Parathyroid adenoma (tissue), 2 donors: ENCODE data around the gene RNU6-1.

ENCODE experiments used
- H2AFZ ChIP-seq: fragments of 300-600 bp; sonication (generic); one replicate; pipeline ENCODE4 v1.7.0; 2017; ENCODE audit warnings: antibody characterized with exemption, mild to moderate bottlenecking
- H3K27ac ChIP-seq: fragments of 300-600 bp; sonication (generic); one replicate; pipeline ENCODE4 v1.7.0; 2017
- H3K27me3 ChIP-seq: fragments of 300-600 bp; sonication (generic); one replicate; pipeline ENCODE4 v1.7.0; 2017; ENCODE audit warnings: low read length; ENCODE audit not compliant: control insufficient read depth, insufficient read depth
- H3K36me3 ChIP-seq: fragments of 300-600 bp; sonication (generic); one replicate; pipeline ENCODE4 v1.7.0; 2017; ENCODE audit warnings: low read length; ENCODE audit not compliant: control insufficient read depth, insufficient read depth
- H3K4me1 ChIP-seq: fragments of 300-600 bp; sonication (generic); one replicate; pipeline ENCODE4 v1.7.0; 2017; ENCODE audit warnings: control low read depth
- H3K4me2 ChIP-seq: fragments of 300-600 bp; sonication (generic); one replicate; pipeline ENCODE4 v1.7.0; 2017; ENCODE audit warnings: low read length
- H3K4me3 ChIP-seq: fragments of 300-600 bp; sonication (generic); one replicate; pipeline ENCODE4 v1.7.0; 2017; ENCODE audit warnings: low read depth, low read length
- H3K79me2 ChIP-seq: fragments of 300-600 bp; sonication (generic); one replicate; pipeline ENCODE4 v1.7.0; 2017; ENCODE audit warnings: control low read depth
- H3K9ac ChIP-seq: fragments of 300-600 bp; sonication (generic); one replicate; pipeline ENCODE4 v1.7.0; 2017; ENCODE audit warnings: mild to moderate bottlenecking
- H3K9me3 ChIP-seq: fragments of 300-600 bp; sonication (generic); one replicate; pipeline ENCODE4 v1.7.0; 2017; ENCODE audit warnings: low read length; ENCODE audit not compliant: control insufficient read depth
- TF ChIP-seq, protein P1 (sequence below): fragments of 300-600 bp; sonication (generic); IDR thresholded peaks from one replicate; pipeline ENCODE4 v1.7.0; 2017; ENCODE audit warnings: antibody characterized with exemption, mild to moderate bottlenecking
- donor health status: primary hyperparathyroidism.

Gene RNU6-1

DNA sequence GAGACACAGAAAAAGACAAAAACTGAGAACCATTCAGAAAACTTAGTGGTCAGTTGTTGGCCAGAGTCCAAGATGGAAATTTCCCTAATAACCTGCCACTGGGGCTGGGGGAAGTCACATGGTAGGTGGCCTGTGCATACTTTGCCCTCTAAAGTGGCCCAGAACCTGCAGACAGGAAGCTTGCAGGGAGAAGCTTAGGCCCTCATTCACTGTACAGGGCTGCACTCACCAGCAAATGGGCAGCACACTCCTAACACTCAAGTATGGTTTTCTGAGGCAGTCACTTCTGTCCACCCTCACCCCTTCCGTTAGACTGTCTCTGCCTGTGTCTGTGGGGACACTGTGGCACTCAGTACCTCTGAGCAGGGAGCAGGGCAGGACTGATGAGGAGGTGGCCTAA lies 14.5 kb upstream of the RNU6-1 start:
- Histone ChIP-seq H3K4me1 (no peaks in the 10 kb centered on the region), H2AFZ (no peak overlapping the region), H3K27ac (no peak overlapping the region), H3K9me3 (no peaks in the 10 kb centered on the region), H3K36me3 (no peaks in the 10 kb centered on the region), H3K79me2 (no peaks in the 10 kb centered on the region), H3K4me2 (no peak overlapping the region), H3K9ac (no peak overlapping the region), H3K4me3 (no peak overlapping the region), H3K27me3 (no peaks in the 10 kb centered on the region)
- TF ChIP-seq, protein P1, sequence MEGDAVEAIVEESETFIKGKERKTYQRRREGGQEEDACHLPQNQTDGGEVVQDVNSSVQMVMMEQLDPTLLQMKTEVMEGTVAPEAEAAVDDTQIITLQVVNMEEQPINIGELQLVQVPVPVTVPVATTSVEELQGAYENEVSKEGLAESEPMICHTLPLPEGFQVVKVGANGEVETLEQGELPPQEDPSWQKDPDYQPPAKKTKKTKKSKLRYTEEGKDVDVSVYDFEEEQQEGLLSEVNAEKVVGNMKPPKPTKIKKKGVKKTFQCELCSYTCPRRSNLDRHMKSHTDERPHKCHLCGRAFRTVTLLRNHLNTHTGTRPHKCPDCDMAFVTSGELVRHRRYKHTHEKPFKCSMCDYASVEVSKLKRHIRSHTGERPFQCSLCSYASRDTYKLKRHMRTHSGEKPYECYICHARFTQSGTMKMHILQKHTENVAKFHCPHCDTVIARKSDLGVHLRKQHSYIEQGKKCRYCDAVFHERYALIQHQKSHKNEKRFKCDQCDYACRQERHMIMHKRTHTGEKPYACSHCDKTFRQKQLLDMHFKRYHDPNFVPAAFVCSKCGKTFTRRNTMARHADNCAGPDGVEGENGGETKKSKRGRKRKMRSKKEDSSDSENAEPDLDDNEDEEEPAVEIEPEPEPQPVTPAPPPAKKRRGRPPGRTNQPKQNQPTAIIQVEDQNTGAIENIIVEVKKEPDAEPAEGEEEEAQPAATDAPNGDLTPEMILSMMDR: no peak

DNA sequence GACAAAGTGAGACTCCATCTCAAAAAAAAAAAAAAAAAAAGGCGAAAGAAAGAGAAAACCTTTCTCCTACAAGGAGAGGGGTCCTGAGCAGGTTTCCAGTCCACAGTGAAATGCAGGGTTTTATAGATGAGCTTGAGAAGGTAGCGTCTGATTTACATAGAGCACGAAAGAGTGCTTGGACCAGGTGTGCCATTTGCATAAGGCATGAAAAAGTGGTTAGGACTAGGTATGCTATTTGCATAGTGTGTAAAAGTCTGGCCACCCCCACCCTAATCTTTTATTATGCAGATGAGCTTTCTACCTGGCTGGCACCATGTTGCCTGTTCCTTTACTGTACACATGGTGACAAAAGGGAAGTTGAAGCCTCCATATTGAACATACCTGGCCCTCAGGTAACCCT lies 13.6 kb upstream of the RNU6-1 start:
- H3K27ac ChIP-seq: no peak overlapping the region
- no peaks in the 10 kb centered on the region for H3K27me3 ChIP-seq
- H3K4me3 ChIP-seq: no peak overlapping the region
- no peaks in the 10 kb centered on the region for H3K36me3 ChIP-seq
- no peaks in the 10 kb centered on the region for H3K79me2 ChIP-seq
- H3K9me3 ChIP-seq: no peaks in the 10 kb centered on the region
- no peaks in the 10 kb centered on the region for H3K4me1 ChIP-seq
- no peak overlapping the region for H2AFZ ChIP-seq
- no peak overlapping the region for H3K9ac ChIP-seq
- TF ChIP-seq, protein P1: no peak
- H3K4me2 ChIP-seq: no peak overlapping the region

DNA sequence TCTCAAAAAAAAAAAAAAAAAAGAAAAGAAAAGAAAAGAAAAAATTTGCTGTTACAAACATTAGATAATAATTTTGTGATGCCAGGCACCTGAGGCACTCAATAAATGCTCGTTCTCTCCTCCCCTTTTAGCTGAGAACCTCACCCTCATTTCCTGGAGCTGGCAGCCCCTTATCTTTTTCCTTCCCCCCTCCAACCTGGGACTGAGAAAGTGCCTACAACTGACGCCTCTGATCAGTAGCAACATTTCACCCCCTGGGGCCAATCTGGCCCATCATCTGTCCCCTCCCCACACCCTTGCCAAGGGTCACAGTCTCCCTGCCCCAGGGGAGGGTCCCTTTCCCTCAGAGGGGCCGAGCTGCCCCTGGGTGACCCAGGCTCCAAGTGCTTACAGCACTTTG lies 12.6 kb upstream of the RNU6-1 start:
- Histone ChIP-seq H3K79me2 (no peaks in the 10 kb centered on the region), H3K4me2 (no peak overlapping the region), H3K9ac (no peak overlapping the region), H3K36me3 (no peaks in the 10 kb centered on the region), H3K27me3 (no peaks in the 10 kb centered on the region), H3K9me3 (no peaks in the 10 kb centered on the region), H2AFZ (no peak overlapping the region), H3K4me1 (no peaks in the 10 kb centered on the region), H3K4me3 (no peak overlapping the region), H3K27ac (no peak overlapping the region)
- TF ChIP-seq, protein P1: no peak

DNA sequence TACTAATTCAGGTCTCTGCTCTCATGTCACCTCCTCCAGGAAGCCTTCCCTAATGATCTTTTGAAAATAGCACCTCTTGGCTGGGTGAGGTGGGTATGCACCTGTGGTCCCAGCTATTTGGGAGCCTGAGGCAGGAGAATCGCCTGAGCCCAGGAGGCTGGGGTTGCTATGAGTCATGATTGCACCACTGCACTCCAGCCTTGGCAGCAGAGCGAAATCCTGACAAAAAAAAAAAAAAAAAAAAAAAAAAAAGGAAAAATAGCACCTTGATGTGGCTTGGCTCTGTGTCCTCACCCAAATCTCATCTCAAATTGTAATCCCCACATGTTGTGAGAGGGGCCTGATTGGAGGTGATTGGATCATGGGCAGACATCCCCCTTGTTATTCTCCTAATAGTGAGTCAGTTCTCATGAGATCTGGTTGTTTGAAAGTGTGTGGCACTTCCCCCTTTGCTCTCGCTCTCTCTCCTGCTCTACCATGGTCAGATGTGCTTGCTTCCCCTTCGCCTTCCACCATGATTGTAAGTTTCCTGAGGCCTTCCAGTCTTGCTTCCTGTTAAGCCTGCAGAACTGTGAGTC lies 11.2 kb upstream of the RNU6-1 start:
- Histone ChIP-seq H3K9ac (no peak overlapping the region), H2AFZ (no peak overlapping the region), H3K4me3 (no peak overlapping the region), H3K4me1 (no peaks in the 10 kb centered on the region), H3K27ac (no peak overlapping the region), H3K79me2 (no peaks in the 10 kb centered on the region), H3K27me3 (no peaks in the 10 kb centered on the region), H3K36me3 (no peaks in the 10 kb centered on the region), H3K4me2 (no peak overlapping the region), H3K9me3 (no peaks in the 10 kb centered on the region)
- TF ChIP-seq, protein P1: no peak

DNA sequence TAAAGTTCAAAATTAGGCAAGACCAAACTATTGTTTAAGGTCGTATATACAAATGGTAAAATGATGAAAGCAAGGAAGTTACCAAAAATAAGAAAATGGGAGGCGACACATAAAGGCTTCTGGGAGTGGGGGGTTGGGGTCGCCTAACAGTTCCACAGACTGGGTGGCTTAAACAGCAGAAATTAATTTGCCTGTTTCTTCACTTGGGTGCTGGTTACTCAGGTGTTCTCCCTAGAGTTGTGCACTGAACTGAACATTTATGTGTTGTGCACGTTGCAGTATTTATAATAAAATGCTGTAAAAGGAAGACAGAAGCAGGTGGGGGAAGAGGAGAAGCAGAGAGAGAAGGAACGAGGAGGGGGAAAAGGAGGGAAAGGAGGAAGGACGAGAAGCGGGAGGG lies 10.5 kb upstream of the RNU6-1 start:
- H3K4me2 ChIP-seq: no peak overlapping the region
- no peak overlapping the region for H3K27ac ChIP-seq
- no peak overlapping the region for H3K4me3 ChIP-seq
- no peak overlapping the region for H2AFZ ChIP-seq
- no peaks in the 10 kb centered on the region for H3K4me1 ChIP-seq
- H3K36me3 ChIP-seq: no peaks in the 10 kb centered on the region
- no peak overlapping the region for H3K9ac ChIP-seq
- H3K9me3 ChIP-seq: no peaks in the 10 kb centered on the region
- TF ChIP-seq, protein P1: no peak
- H3K27me3 ChIP-seq: no peaks in the 10 kb centered on the region
- no peaks in the 10 kb centered on the region for H3K79me2 ChIP-seq
